Measurements from ENCODE around the gene KLHL25. TPM values are rescaled to one million over a fixed set of nuclear protein-coding genes. Genes with fewer than 3 reads are reported as not detected.
"Not testable (repeated sequence)": the region's sequence is repeated elsewhere in the genome, so short reads cannot be mapped to it uniquely, and the experiment has no call there.

Gene KLHL25
- total and polyA plus RNA-seq, 4 donors, result 16.6 to 35.6 (median 25.6) TPM

DNA sequence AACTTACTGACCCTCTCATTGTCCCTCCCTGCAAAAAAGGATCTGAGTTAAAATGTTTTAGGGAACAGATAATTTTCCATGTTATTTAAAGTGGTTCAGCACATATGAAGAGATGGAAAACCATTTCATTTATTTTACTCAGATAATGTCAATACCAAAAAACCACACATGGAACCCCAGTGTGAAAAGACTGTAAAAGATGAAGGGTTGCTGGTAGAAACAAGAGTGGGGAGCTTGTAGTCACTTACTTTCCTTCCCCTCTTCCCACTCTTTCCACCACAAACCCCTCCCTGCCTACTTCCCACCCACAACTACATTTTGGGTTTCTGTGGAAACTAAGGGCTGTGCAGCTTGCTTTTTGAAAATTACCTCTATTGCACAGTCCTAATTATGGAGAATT lies 18.5 kb upstream of the KLHL25 start:
- H3K4me3 ChIP-seq (ENCODE audit: low read depth, low read length), result no peak overlapping the region

GRCh38 chr15:85810075-85810474 lies 15.3 kb upstream of the KLHL25 start:
- Histone ChIP-seq H3K36me3 (ENCODE audit: control insufficient read depth, insufficient read depth, low read length) (no peaks in the 10 kb centered on the region), H3K27me3 (ENCODE audit: control insufficient read depth, insufficient read depth, low read length) (no peaks in the 10 kb centered on the region), H3K4me3 (ENCODE audit: low read depth, low read length) (no peak overlapping the region), H3K27ac (ENCODE audit: low read depth, low read length) (no peak overlapping the region), H3K4me1 (ENCODE audit: control insufficient read depth, insufficient read depth, low read length) (no peaks in the 10 kb centered on the region), H3K9me3 (ENCODE audit: control insufficient read depth, insufficient read depth, low read length) (no peaks in the 10 kb centered on the region)
- DNase-seq (ENCODE audit: low read depth in 4 of 6, low spot score in 6 of 6), result no peak
- 91% methylated on average over 2 of the region's 3 CpGs for WGBS (ENCODE audit: insufficient coverage)

More for the DNA sequence above, 18.5 kb upstream of the KLHL25 start:
- Histone ChIP-seq H3K9me3 (ENCODE audit: control insufficient read depth, insufficient read depth, low read length) (no peaks in the 10 kb centered on the region), H3K27ac (ENCODE audit: low read depth, low read length) (no peak overlapping the region), H3K27me3 (ENCODE audit: control insufficient read depth, insufficient read depth, low read length) (no peaks in the 10 kb centered on the region), H3K36me3 (ENCODE audit: control insufficient read depth, insufficient read depth, low read length) (no peaks in the 10 kb centered on the region), H3K4me1 (ENCODE audit: control insufficient read depth, insufficient read depth, low read length) (no peaks in the 10 kb centered on the region)
- DNase-seq (ENCODE audit: low read depth in 4 of 6, low spot score in 6 of 6), result no peak

DNA sequence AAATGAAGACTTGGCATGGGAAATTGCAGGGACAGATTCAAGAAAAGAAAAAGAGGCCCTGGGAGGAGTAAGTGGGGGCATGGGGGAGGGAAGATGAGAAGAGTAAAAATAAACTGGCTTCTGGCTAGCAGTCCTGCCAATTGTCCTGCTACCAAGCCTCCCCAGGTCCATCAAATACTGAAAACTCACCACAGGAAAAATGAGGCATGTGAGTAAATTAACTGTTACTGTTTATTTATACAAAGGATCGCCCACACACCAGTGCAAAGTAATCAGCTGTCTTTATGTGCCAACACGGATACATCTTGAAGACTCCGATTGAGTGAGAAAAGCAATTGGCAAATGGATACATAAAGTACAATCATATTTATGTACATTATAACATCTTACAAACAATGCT lies 10.7 kb upstream of the KLHL25 start:
- Histone ChIP-seq H3K9me3 (ENCODE audit: control insufficient read depth, insufficient read depth, low read length) (no peaks in the 10 kb centered on the region), H3K4me1 (ENCODE audit: control insufficient read depth, insufficient read depth, low read length) (peaks cover 4% of the 10 kb centered on the region), H3K36me3 (ENCODE audit: control insufficient read depth, insufficient read depth, low read length) (no peaks in the 10 kb centered on the region), H3K27me3 (ENCODE audit: control insufficient read depth, insufficient read depth, low read length) (no peaks in the 10 kb centered on the region), H3K27ac (ENCODE audit: low read depth, low read length) (no peak overlapping the region), H3K4me3 (ENCODE audit: low read depth, low read length) (no peak overlapping the region)
- no CpG with 5 or more reads among the region's 3 CpGs for WGBS (ENCODE audit: insufficient coverage)
- DNase-seq (ENCODE audit: low read depth in 4 of 6, low spot score in 6 of 6), result no peak

DNA sequence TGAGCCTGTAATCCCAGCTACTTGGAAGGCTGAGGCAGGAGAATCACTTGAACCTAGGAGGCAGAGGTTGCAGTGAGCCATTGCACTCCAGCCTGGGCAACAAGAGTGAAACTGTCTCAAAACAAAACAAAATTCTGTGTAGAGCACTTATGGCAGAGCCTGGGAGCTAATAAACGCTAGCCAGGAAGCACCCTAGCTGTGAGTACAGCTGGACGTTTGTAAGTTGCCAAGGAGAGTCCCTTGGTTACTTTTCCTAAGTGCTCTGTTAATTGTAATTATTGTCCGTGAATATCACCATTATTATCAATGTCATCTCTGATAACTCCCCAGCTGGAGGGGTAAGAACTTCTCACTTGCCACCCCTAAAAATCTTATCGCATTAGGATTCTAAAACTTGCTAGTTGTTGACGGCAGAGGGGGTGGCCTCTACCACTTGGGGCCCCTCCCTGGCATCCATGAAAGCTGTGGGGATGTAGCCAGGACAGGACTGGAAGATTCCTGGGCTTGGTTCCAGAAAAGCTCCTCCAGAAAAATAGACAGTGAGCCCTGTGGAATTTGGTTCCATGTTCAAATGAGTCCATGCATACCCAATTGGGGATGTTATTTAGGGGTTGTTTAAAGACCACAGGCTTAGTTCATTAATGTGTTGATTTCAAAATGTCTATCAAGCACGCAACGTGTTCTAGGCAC lies 9.9 kb upstream of the KLHL25 start:
- Histone ChIP-seq H3K27ac (ENCODE audit: low read depth, low read length) (no peak overlapping the region), H3K4me1 (ENCODE audit: control insufficient read depth, insufficient read depth, low read length) (peaks cover 4% of the 10 kb centered on the region), H3K36me3 (ENCODE audit: control insufficient read depth, insufficient read depth, low read length) (no peaks in the 10 kb centered on the region), H3K27me3 (ENCODE audit: control insufficient read depth, insufficient read depth, low read length) (no peaks in the 10 kb centered on the region), H3K9me3 (ENCODE audit: control insufficient read depth, insufficient read depth, low read length) (no peaks in the 10 kb centered on the region), H3K4me3 (ENCODE audit: low read depth, low read length) (no peak overlapping the region)
- DNase-seq (ENCODE audit: low read depth in 4 of 6, low spot score in 6 of 6), result peak in 2 of 6 donors; percentile 41 to 60
- WGBS (ENCODE audit: insufficient coverage), result 43% methylated on average over 1 of the region's 7 CpGs

GRCh38 chr15:85802617-85803016 lies 7.9 kb upstream of the KLHL25 start:
- H3K9me3 ChIP-seq (ENCODE audit: control insufficient read depth, insufficient read depth, low read length); H3K27ac ChIP-seq (ENCODE audit: low read depth, low read length); H3K4me3 ChIP-seq (ENCODE audit: low read depth, low read length); DNase-seq (ENCODE audit: low read depth in 4 of 6, low spot score in 6 of 6); H3K36me3 ChIP-seq (ENCODE audit: control insufficient read depth, insufficient read depth, low read length); H3K4me1 ChIP-seq (ENCODE audit: control insufficient read depth, insufficient read depth, low read length); H3K27me3 ChIP-seq (ENCODE audit: control insufficient read depth, insufficient read depth, low read length): not testable (repeated sequence)
- WGBS (ENCODE audit: insufficient coverage), result 80% methylated on average over 7 of the region's 9 CpGs

DNA sequence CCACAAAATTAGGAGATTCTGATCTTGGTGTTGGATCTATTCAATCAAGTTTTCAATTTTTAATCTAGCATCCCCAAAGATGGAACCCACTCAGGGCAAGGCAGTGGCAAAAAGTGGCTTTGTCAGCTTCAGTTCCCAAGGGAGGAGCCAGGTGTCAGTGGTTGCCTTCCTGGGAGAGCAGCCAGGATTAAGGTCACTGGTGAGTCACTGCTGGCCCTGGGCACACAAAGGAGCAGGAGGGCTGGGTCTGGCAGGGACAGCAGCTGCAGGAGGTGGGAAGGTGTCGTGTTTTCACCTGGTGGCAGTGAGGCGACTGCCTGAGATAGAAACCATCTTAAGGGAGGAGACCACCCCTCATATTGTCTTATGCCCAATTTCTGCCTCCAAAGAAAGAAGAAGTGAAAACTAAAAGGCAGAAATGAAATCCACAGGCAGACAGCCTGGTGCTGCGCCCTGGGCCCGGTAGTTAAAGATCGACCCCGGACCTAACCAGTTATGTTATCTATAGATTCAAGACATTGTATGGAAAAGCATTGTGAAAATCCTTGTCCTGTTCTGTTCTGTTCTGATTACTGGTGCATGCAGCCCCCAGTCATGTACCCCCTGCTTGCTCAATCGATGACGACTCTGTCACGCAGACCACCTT lies 5.9 kb upstream of the KLHL25 start:
- no peaks in the 10 kb centered on the region for H3K9me3 ChIP-seq (ENCODE audit: control insufficient read depth, insufficient read depth, low read length)
- no peaks in the 10 kb centered on the region for H3K27me3 ChIP-seq (ENCODE audit: control insufficient read depth, insufficient read depth, low read length)
- no peaks in the 10 kb centered on the region for H3K36me3 ChIP-seq (ENCODE audit: control insufficient read depth, insufficient read depth, low read length)
- DNase-seq (ENCODE audit: low read depth in 4 of 6, low spot score in 6 of 6), result no peak
- 92% methylated on average over 6 of the region's 9 CpGs for WGBS (ENCODE audit: insufficient coverage)
- H3K4me1 ChIP-seq (ENCODE audit: control insufficient read depth, insufficient read depth, low read length), result peaks cover 4% of the 10 kb centered on the region
- H3K27ac ChIP-seq (ENCODE audit: low read depth, low read length), result no peak overlapping the region
- H3K4me3 ChIP-seq (ENCODE audit: low read depth, low read length), result no peak overlapping the region

DNA sequence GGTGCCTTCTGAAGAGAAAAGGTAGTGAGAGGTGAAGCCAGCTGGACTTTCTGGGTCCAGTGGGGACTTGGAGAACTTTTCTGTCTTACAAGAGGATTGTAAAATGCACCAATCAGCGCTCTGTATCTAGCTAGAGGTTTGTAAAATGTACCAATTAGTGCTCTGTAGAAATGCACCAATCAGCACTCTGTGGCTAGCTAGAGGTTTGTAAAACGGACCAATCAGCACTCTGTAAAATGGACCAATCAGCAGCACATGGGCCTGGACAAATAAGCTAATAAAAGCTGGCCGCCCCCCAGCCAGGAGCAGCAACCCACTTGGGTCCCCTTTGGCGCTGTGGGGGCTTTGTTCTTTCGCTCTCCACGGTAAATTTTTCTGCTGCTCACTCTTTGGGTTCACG lies 1.6 kb upstream of the KLHL25 start:
- DNase-seq (ENCODE audit: low read depth in 4 of 6, low spot score in 6 of 6); H3K36me3 ChIP-seq (ENCODE audit: control insufficient read depth, insufficient read depth, low read length); H3K4me3 ChIP-seq (ENCODE audit: low read depth, low read length); H3K9me3 ChIP-seq (ENCODE audit: control insufficient read depth, insufficient read depth, low read length); H3K27ac ChIP-seq (ENCODE audit: low read depth, low read length); H3K27me3 ChIP-seq (ENCODE audit: control insufficient read depth, insufficient read depth, low read length): not testable (repeated sequence)
- peaks cover 24% of the 10 kb centered on the region for H3K4me1 ChIP-seq (ENCODE audit: control insufficient read depth, insufficient read depth, low read length)
- 95% methylated on average over 5 of the region's 7 CpGs for WGBS (ENCODE audit: insufficient coverage)

DNA sequence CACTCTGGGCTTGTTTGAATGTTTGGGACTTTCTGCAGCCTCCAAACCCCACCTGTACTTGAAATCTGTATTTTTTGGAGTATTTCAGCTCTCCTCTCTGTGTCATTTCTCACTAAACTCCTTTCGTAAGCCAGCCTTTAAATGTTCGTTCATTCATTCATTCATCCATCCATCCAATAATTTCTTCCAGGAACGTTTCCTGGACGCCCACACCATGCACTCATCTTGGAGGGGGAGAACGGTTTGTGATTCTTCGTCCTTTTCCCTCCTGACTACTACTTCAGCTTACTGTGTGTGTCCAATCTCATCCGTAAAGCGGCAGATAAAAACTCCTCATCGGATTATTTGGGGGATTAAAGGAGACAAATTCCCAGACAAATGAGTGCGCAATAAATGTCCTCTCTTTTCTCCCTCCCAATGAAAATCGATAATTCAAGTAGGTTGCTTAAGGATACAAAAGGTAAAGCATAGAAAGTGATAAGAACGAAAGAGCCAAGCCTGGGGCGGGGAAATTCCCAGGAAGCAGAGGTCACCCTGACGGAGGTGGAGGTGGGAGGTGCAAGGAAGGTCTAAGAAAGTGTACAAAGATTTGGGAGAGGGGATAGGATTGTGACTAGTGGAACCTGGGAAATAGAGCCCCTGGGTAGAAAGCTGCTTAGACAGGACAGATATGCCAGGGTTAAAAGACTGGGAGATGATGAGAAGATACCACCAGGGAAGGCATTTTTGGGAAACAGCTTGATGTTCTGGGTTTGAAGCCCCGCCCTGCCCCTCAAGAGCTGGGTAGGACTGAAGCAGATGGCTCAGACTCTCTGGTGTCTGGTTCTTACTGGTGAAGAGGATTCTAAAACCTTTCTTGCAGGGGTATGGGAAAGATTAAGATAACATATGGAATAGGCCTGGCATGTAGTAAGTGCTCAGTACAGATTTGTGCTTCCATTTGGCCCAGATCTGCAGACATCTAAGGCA lies 896 bp upstream of the KLHL25 start:
- Histone ChIP-seq H3K4me1 (ENCODE audit: control insufficient read depth, insufficient read depth, low read length) (peaks cover 24% of the 10 kb centered on the region), H3K4me3 (ENCODE audit: low read depth, low read length) (peak overlapping the region; percentile 49), H3K9me3 (ENCODE audit: control insufficient read depth, insufficient read depth, low read length) (no peaks in the 10 kb centered on the region), H3K27me3 (ENCODE audit: control insufficient read depth, insufficient read depth, low read length) (no peaks in the 10 kb centered on the region), H3K36me3 (ENCODE audit: control insufficient read depth, insufficient read depth, low read length) (no peaks in the 10 kb centered on the region), H3K27ac (ENCODE audit: low read depth, low read length) (no peak overlapping the region)
- DNase-seq (ENCODE audit: low read depth in 4 of 6, low spot score in 6 of 6), result no peak
- WGBS (ENCODE audit: insufficient coverage), result 81% methylated on average over 7 of the region's 15 CpGs

DNA sequence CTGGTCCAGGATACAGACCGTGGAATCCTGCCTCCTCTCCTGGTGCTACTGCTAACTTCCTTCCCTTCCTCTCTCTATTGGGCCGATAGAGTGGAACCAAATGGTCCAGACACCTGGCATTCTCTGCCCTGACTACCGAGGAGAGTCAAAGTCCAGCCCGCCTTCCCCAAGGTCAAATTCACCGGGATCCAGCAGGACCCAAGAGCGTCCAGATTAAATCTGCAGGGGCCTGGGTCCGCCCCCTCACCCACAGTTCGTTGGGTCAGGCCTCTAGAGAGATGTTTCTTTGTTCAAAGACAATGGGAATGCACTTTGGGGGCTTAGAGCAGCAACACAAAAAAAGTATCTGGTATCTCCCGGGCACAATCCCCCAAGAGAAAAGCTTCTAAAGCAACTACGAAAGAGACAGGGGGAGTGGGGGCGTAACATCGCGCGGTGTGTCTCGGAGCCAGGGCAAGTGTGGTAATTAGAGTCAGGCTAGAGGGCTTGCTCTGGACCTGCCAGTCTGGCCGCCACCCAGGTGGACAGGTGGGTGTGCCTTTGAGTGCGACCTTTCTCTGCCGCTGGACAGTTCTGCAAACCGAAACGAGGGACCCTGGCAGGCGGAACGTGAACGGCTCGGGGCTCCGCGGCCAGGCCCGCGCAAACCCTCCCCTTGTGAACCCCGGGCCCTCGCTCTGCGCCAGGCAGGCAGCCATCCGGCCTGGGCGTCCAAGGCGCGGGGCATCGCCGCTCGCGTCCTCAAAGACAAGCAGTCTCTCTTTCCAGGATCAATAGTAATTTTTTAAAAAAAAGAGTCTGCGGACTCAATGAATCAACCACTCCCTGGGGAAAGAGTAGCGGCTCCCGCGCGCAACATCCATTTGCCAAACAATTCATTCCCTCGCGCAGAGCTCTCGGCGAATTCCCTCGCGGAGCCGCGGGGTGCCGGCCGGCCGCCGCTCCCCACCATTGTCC lies 806 bp downstream of the KLHL25 start:
- Histone ChIP-seq H3K36me3 (ENCODE audit: control insufficient read depth, insufficient read depth, low read length) (peaks cover 6% of the 10 kb centered on the region), H3K4me1 (ENCODE audit: control insufficient read depth, insufficient read depth, low read length) (peaks cover 41% of the 10 kb centered on the region), H3K4me3 (ENCODE audit: low read depth, low read length) (peak overlapping the region; percentile 85), H3K9me3 (ENCODE audit: control insufficient read depth, insufficient read depth, low read length) (no peaks in the 10 kb centered on the region), H3K27me3 (ENCODE audit: control insufficient read depth, insufficient read depth, low read length) (no peaks in the 10 kb centered on the region), H3K27ac (ENCODE audit: low read depth, low read length) (peak overlapping the region; percentile 76)
- WGBS (ENCODE audit: insufficient coverage), result under 1% methylated on average over 54 of the region's 56 CpGs
- peak in 2 of 6 donors; percentile 61 to 68 for DNase-seq (ENCODE audit: low read depth in 4 of 6, low spot score in 6 of 6)

Measured in spinal cord (tissue), 10 donors.